AG04450 (cell line): ENCODE measurements around the gene ZCCHC14. TPM values are rescaled to one million over a fixed set of nuclear protein-coding genes. Genes with fewer than 3 reads are reported as not detected.
A peak's percentile ranks its signal among the peaks of the same experiment; 100 is the strongest.
"Not testable (repeated sequence)": the region's sequence is repeated elsewhere in the genome, so short reads cannot be mapped to it uniquely, and the experiment has no call there.

Experiments used
- CTCF ChIA-PET: fragments of 300-600, 350-600 bp; formaldehyde crosslinking; extraction: SDS; loops from one replicate; lab custom pipeline; 2022; ENCODE audit warnings: antibody characterized with exemption, inconsistent platforms; lab: Charles Lee
- POLR2A ChIA-PET: fragments of 350-600 bp; formaldehyde crosslinking; extraction: SDS; loops from one replicate; lab custom pipeline; 2021; ENCODE audit warnings: antibody characterized with exemption, inconsistent platforms; lab: Yijun Ruan, JAX
- DNase-seq: peaks from one replicate; pipeline ENCODE4 v3.0.0-alpha.2; 2011; ENCODE audit warnings: low read depth, low spot score
- H3K27ac ChIP-seq: one replicate; pipeline ENCODE4 v1.5.1; 2012; ENCODE audit warnings: low read depth, low read length, control low read depth
- H3K27me3 ChIP-seq: one replicate; pipeline ENCODE4 v1.6.0; 2012; ENCODE audit warnings: low read length; ENCODE audit not compliant: control insufficient read depth, insufficient read depth
- H3K4me3 ChIP-seq: 2 replicates; pipeline ENCODE4 v1.5.1; 2011; ENCODE audit warnings: mild to moderate bottlenecking, low read depth, low read length, control low read depth
- H3K9me3 ChIP-seq: 2 replicates; pipeline ENCODE4 v1.5.1; 2012; ENCODE audit warnings: low read length; ENCODE audit not compliant: control insufficient read depth, insufficient read depth
- polyA plus RNA-seq: library from polyadenylated mRNA; depleted of rRNA; stranded (reverse); fragments of >200 nt; gene quantifications from 2 replicates; pipeline ENCODE4 v1.2.3, GENCODE V29; 2011
- TF ChIP-seq, protein P1 (sequence below): IDR thresholded peaks from 2 replicates; pipeline ENCODE4 v1.5.1; 2011; ENCODE audit warnings: low read depth, low read length, control low read depth, inconsistent platforms

Gene ZCCHC14
- polyA plus RNA-seq, 1 experiment, result 6.2 TPM

- no peak for DNase-seq
- CTCF ChIA-PET, result interaction anchor here (1.3 kb wide), 1 partner anchor 45 kb away, joined by 3 read pairs; no protein-coding TSS in a partner anchor
- Histone ChIP-seq H3K4me3 (no peak overlapping the region), H3K9me3 (no peaks in the 10 kb centered on the region; the same call in 1 of the 2 replicates), H3K27ac (no peak overlapping the region), H3K27me3 (peaks cover 21% of the 10 kb centered on the region)
- POLR2A ChIA-PET, result no interaction called here
- TF ChIP-seq, protein P1, sequence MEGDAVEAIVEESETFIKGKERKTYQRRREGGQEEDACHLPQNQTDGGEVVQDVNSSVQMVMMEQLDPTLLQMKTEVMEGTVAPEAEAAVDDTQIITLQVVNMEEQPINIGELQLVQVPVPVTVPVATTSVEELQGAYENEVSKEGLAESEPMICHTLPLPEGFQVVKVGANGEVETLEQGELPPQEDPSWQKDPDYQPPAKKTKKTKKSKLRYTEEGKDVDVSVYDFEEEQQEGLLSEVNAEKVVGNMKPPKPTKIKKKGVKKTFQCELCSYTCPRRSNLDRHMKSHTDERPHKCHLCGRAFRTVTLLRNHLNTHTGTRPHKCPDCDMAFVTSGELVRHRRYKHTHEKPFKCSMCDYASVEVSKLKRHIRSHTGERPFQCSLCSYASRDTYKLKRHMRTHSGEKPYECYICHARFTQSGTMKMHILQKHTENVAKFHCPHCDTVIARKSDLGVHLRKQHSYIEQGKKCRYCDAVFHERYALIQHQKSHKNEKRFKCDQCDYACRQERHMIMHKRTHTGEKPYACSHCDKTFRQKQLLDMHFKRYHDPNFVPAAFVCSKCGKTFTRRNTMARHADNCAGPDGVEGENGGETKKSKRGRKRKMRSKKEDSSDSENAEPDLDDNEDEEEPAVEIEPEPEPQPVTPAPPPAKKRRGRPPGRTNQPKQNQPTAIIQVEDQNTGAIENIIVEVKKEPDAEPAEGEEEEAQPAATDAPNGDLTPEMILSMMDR, result no peak
Measured at GRCh38 chr16:87505834-87506233, 13.0 kb upstream of the ZCCHC14 start.

DNA sequence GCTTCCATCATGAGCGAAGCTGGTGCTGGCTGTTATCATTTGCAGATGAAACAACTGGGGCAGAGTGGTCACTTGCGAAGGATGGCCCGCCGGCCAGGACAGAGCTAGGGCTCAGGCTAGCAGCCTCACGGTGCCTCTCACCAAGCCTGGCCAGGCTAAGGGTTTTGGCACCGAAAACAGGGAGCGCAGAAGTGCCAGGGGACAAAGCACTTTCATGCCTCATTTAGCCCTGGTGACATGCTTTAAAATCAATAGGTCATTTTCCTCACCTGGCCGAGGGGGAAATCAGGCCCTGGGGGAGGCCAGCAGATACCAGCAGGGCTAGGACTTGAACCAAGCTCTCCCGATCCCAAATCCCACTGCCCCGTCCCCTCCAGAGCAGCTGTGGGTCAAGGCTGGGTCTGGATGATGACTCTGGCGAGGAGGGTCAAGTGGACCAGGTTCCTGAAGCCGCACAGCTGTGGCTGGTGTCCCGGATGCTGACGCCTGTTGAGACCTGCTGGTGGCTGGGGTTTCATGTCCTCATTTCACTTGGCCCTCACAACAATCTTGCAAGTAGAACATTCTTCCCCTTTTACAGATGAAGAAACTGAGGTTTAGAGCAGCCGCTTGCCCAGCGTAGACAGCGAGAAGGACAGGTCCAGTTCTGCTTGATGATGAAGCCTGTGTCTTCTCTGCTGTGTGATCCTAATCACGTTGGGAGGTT is 10.6 kb upstream of the ZCCHC14 start:
- H3K4me3 ChIP-seq, DNase-seq, H3K9me3 ChIP-seq, H3K27ac ChIP-seq: not testable (repeated sequence)
- peaks cover 21% of the 10 kb centered on the region for H3K27me3 ChIP-seq
- ChIA-PET POLR2A (interaction anchor here (0.7 kb wide), 1 partner anchor 1943 kb away, joined by 11 read pairs; no protein-coding TSS in a partner anchor), CTCF (interaction anchor here (0.7 kb wide), 1 partner anchor 107 kb away, joined by 5 read pairs; no protein-coding TSS in a partner anchor)

GRCh38 chr16:87502308-87502969 is 9.6 kb upstream of the ZCCHC14 start:
- TF ChIP-seq, protein P1, result no peak
- ChIA-PET POLR2A (no interaction called here), CTCF (no interaction called here)
- Histone ChIP-seq H3K4me3 (no peak overlapping the region), H3K9me3 (no peaks in the 10 kb centered on the region; the same call in 1 of the 2 replicates), H3K27me3 (peaks cover 14% of the 10 kb centered on the region), H3K27ac (no peak overlapping the region)
- DNase-seq, result no peak

- H3K9me3 ChIP-seq, result no peaks in the 10 kb centered on the region; the same call in 1 of the 2 replicates
- peaks cover 9% of the 10 kb centered on the region for H3K27me3 ChIP-seq
- no peak for DNase-seq
- no peak overlapping the region for H3K27ac ChIP-seq
- POLR2A ChIA-PET, result interaction anchor here (0.6 kb wide), 1 partner anchor 178 kb away, joined by 4 read pairs; no protein-coding TSS in a partner anchor
- CTCF ChIA-PET, result interaction anchor here (1.0 kb wide), 1 partner anchor 85 kb away, joined by 3 read pairs; no protein-coding TSS in a partner anchor
- no peak overlapping the region for H3K4me3 ChIP-seq
- TF ChIP-seq, protein P1, result no peak
Measured at GRCh38 chr16:87501117-87501516, 8.3 kb upstream of the ZCCHC14 start.

GRCh38 chr16:87499189-87499486 is 6.3 kb upstream of the ZCCHC14 start:
- Histone ChIP-seq H3K27ac (peak overlapping the region; percentile 31), H3K9me3 (no peaks in the 10 kb centered on the region; the same call in 1 of the 2 replicates), H3K4me3 (no peak overlapping the region), H3K27me3 (peaks cover 3% of the 10 kb centered on the region)
- TF ChIP-seq, protein P1, result no peak
- POLR2A ChIA-PET, result interaction anchor here (0.7 to 1.2 kb wide), 4 partner anchors 20 to 84 kb away, joined by 3 to 6 read pairs (median 5); no protein-coding TSS in a partner anchor
- CTCF ChIA-PET, result interaction anchor here (0.6 to 1.0 kb wide), 2 partner anchors 137 to 270 kb away, joined by 3 to 5 read pairs; no protein-coding TSS in a partner anchor
- peak; percentile 56 for DNase-seq
